ENCODE measurements around the gene DCAF11. TPM values are rescaled to one million over a fixed set of nuclear protein-coding genes. Genes with fewer than 3 reads are reported as not detected.

DCAF11 gene
- total and polyA plus RNA-seq, 2 of the 13 experiments (the other 11 are each of a cell fraction or from before 2014, with no cell fraction given): 150 to 257 TPM

DNA sequence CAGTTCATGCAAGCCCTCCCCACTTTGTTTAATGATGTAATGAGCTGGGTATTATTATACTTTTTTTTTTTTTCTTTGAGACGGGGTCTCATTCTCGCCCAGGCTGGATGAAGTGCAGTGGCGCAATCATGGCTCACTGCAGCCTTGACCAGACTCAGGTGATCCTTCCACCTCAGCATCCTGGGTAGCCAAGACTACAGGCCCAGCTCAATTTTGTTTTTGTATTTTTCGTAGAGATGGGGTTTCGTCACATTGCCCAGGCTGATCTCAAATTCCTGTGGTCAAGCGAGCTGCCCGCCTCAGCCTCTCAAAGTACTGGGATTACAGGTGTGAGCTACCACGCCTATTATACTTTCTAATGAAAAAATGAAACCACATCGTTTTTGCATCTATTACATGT lies 4.5 kb upstream of the DCAF11 start (continued):
- TF ChIP-seq SOX13 (IDR thresholded peaks at IDR 0.05) (no peak), SOX13 (CRISPR knock-in tag; conservative IDR thresholded peaks at IDR 0.05 in 1 of 2, IDR thresholded peaks at IDR 0.05 in 1 of 2) (peak in 1 of 2 experiments; percentile 33; a peak in 1 of 4 replicates), ZNF12 (CRISPR knock-in tag; IDR thresholded peaks at IDR 0.05) (no peak), KMT2A (CRISPR knock-in tag; IDR thresholded peaks at IDR 0.05) (no peak), MTF1 (CRISPR knock-in tag; IDR thresholded peaks at IDR 0.05) (no peak), NKX3-1 (CRISPR knock-in tag; IDR thresholded peaks at IDR 0.05) (no peak), HNRNPH1 (optimal IDR thresholded peaks at IDR 0.05; ENCODE audit: low read depth, low read length) (no peak), SIX1 (CRISPR knock-in tag; IDR thresholded peaks at IDR 0.05; ENCODE audit: borderline replicate concordance) (0 out of 2 replicates have a peak, but pooled peaks have one; percentile 25)
- TF ChIP-seq, protein P1, sequence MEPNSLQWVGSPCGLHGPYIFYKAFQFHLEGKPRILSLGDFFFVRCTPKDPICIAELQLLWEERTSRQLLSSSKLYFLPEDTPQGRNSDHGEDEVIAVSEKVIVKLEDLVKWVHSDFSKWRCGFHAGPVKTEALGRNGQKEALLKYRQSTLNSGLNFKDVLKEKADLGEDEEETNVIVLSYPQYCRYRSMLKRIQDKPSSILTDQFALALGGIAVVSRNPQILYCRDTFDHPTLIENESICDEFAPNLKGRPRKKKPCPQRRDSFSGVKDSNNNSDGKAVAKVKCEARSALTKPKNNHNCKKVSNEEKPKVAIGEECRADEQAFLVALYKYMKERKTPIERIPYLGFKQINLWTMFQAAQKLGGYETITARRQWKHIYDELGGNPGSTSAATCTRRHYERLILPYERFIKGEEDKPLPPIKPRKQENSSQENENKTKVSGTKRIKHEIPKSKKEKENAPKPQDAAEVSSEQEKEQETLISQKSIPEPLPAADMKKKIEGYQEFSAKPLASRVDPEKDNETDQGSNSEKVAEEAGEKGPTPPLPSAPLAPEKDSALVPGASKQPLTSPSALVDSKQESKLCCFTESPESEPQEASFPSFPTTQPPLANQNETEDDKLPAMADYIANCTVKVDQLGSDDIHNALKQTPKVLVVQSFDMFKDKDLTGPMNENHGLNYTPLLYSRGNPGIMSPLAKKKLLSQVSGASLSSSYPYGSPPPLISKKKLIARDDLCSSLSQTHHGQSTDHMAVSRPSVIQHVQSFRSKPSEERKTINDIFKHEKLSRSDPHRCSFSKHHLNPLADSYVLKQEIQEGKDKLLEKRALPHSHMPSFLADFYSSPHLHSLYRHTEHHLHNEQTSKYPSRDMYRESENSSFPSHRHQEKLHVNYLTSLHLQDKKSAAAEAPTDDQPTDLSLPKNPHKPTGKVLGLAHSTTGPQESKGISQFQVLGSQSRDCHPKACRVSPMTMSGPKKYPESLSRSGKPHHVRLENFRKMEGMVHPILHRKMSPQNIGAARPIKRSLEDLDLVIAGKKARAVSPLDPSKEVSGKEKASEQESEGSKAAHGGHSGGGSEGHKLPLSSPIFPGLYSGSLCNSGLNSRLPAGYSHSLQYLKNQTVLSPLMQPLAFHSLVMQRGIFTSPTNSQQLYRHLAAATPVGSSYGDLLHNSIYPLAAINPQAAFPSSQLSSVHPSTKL (CRISPR knock-in tag; IDR thresholded peaks at IDR 0.05): peak; percentile 54

GRCh38 chr14:24110523-24110922 lies 4.1 kb upstream of the DCAF11 start:
- Histone ChIP-seq H3K27me3 (ENCODE audit: control insufficient read depth in 1 of 2, insufficient read depth in 2 of 2, low read length in 2 of 2) (no peaks in the 10 kb centered on the region; a peak in 1 of 5 replicates), H2AFZ (ENCODE audit: low read length) (no peak overlapping the region), H3K36me3 (replicated peaks in 1 of 2; ENCODE audit: control insufficient read depth in 1 of 2, insufficient read depth in 2 of 2, low read length in 2 of 2) (no peaks in the 10 kb centered on the region), H3K4me1 (ENCODE audit: insufficient read depth, low read length) (peaks cover 59% of the 10 kb centered on the region), H3K9me3 (ENCODE audit: low read length) (no peaks in the 10 kb centered on the region), H3K79me2 (ENCODE audit: insufficient read depth, low read length) (peaks cover 7% of the 10 kb centered on the region), H3K27ac (ENCODE audit: extremely low read length, insufficient read depth, low read length) (peak overlapping the region; percentile 4), H3K4me3 (replicated peaks in 1 of 3; ENCODE audit: insufficient read depth in 1 of 3, low read depth in 2 of 3, low read length in 3 of 3) (no peak overlapping the region; a peak in 1 of 6 replicates), H3K4me2 (ENCODE audit: low read depth, low read length) (peak overlapping the region; percentile 26), H4K20me1 (ENCODE audit: insufficient read depth, low read length) (no peaks in the 10 kb centered on the region), H3K9ac (ENCODE audit: insufficient read depth, low read depth, low read length) (no peak overlapping the region)
- in situ Hi-C loops (cut with HindIII; ENCODE audit: extremely low pct_ligation_motif_present, low pct_unique_long_range_greater_than_20kb) (loop anchor here (25.0 kb wide), 1 partner anchor 1523 kb away; the partner anchor contains the start of genes ABHD4 and DAD1), intact Hi-C loops (cut with micrococcal nuclease; ENCODE audit: unreplicated experiment) (loop anchor here (10.0 kb wide), 2 partner anchors 806 to 1016 kb away; partner anchors contain the start of genes ACIN1, BCL2L2, C14orf119 and PPP1R3E)
- no peak for DNase-seq (ENCODE audit: low spot score)
- no TSS peak for BruUV-seq (replicated peaks)
- CTCF ChIA-PET (ENCODE audit: low intra/inter-chr PET ratio, low total read pairs): interaction anchor here (1.1 to 5.4 kb wide), 2 partner anchors 50 to 51 kb away, joined by 4 to 86 read pairs; partner anchors contain the start of gene IRF9
- no peak for ATAC-seq
- WGBS (ENCODE audit: low lambda C conversion rate): 63% methylated on average over 1 of the region's 1 CpG
- FAIRE-seq: no peak
- POLR2A ChIA-PET: interaction anchor here (1.1 to 11.8 kb wide), 8 partner anchors 15 to 160 kb away, joined by 4 to 594 read pairs (median 22); partner anchors contain the start of genes CHMP4A, EMC9, FITM1 and IRF9
- TF ChIP-seq, protein P2, sequence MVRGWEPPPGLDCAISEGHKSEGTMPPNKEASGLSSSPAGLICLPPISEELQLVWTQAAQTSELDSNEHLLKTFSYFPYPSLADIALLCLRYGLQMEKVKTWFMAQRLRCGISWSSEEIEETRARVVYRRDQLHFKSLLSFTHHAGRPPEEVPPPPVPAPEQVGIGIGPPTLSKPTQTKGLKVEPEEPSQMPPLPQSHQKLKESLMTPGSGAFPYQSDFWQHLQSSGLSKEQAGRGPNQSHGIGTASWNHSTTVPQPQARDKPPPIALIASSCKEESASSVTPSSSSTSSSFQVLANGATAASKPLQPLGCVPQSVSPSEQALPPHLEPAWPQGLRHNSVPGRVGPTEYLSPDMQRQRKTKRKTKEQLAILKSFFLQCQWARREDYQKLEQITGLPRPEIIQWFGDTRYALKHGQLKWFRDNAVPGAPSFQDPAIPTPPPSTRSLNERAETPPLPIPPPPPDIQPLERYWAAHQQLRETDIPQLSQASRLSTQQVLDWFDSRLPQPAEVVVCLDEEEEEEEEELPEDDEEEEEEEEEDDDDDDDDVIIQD (CRISPR knock-in tag; IDR thresholded peaks at IDR 0.05; ENCODE audit: low read depth): no peak
- no peak for TF ChIP-seq NRL (CRISPR knock-in tag; IDR thresholded peaks at IDR 0.05; ENCODE audit: borderline replicate concordance)
- TF ChIP-seq FIP1L1 (IDR thresholded peaks at IDR 0.05; ENCODE audit: borderline replicate concordance, insufficient read depth, low read depth, low read length): no peak
- TF ChIP-seq ZNF878 (CRISPR knock-in tag; IDR thresholded peaks at IDR 0.05): no peak
- TF ChIP-seq ZNF24 (IDR thresholded peaks at IDR 0.05): 0 out of 2 replicates have a peak, but pooled peaks have one; percentile 44
- TF ChIP-seq KLF15 (CRISPR knock-in tag; IDR thresholded peaks at IDR 0.05; ENCODE audit: borderline replicate concordance): no peak
- TF ChIP-seq, protein P3, sequence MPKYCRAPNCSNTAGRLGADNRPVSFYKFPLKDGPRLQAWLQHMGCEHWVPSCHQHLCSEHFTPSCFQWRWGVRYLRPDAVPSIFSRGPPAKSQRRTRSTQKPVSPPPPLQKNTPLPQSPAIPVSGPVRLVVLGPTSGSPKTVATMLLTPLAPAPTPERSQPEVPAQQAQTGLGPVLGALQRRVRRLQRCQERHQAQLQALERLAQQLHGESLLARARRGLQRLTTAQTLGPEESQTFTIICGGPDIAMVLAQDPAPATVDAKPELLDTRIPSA (CRISPR knock-in tag; IDR thresholded peaks at IDR 0.05; ENCODE audit: borderline replicate concordance): no peak
- TF ChIP-seq HDAC1 (CRISPR knock-in tag; IDR thresholded peaks at IDR 0.05): no peak
